Activated naive CD8-positive, alpha-beta T cell treated with anti-CD3 and anti-CD28 coated beads for 36 hours (primary cell): Measurements from ENCODE around the gene PDGFRB. TPM values are rescaled to one million over a fixed set of nuclear protein-coding genes. Genes with fewer than 3 reads are reported as not detected.

ENCODE experiments used
- DNase-seq: peaks from one replicate; pipeline ENCODE4 v3.0.0; 2021
- H3K27ac Mint-ChIP-seq: one replicate; pipeline ENCODE4 v1.8.0; 2022; ENCODE audit warnings: mild to moderate bottlenecking, moderate library complexity, mixed read lengths
- H3K27me3 Mint-ChIP-seq: one replicate; pipeline ENCODE4 v1.8.0; 2022; ENCODE audit warnings: mild to moderate bottlenecking, mixed read lengths
- H3K36me3 Mint-ChIP-seq: one replicate; pipeline ENCODE4 v1.8.0; 2021; ENCODE audit warnings: mild to moderate bottlenecking, mixed read lengths
- H3K4me1 Mint-ChIP-seq: one replicate; pipeline ENCODE4 v1.8.0; 2021; ENCODE audit warnings: mixed read lengths
- H3K4me3 Mint-ChIP-seq: one replicate; pipeline ENCODE4 v1.8.0; 2022; ENCODE audit warnings: mild to moderate bottlenecking, moderate library complexity, mixed read lengths
- H3K9me3 Mint-ChIP-seq: one replicate; pipeline ENCODE4 v1.8.0; 2022; ENCODE audit warnings: mixed read lengths
- total RNA-seq, 2 experiments: library from RNA; stranded (reverse); gene quantifications; one replicate each; pipeline ENCODE4 v1.2.3, GENCODE V29; 2021

Gene PDGFRB
- total RNA-seq = 1 to 10 TPM; 1.1 to 1.5 TPM

- Mint-ChIP-seq H3K27ac (no peak within 1 kb of the TSS), H3K27me3 (peaks cover 15% of the 10 kb centered on the region), H3K9me3 (no peaks in the 10 kb centered on the region), H3K36me3 (no peaks in the 10 kb centered on the region), H3K4me3 (peak within 1 kb of the TSS; percentile 88), H3K4me1 (peaks cover 7% of the 10 kb centered on the region)
- peak; percentile 63 for DNase-seq
These were observed at the start of gene PDGFRB for GRCh38 chr5:150155258-150156026. PDGFRB (minus strand) TSS chr5:150155845; CDS start chr5:150137047, 18,798 bp downstream.

GRCh38 chr5:150204590-150204960 lies 48.9 kb upstream of the PDGFRB start:
- Mint-ChIP-seq H3K4me3 (no peak overlapping the region), H3K4me1 (peaks cover 20% of the 10 kb centered on the region), H3K9me3 (no peaks in the 10 kb centered on the region), H3K36me3 (no peaks in the 10 kb centered on the region), H3K27ac (no peak overlapping the region), H3K27me3 (peaks cover 22% of the 10 kb centered on the region)
- no peak for DNase-seq

GRCh38 chr5:150203832-150204589 lies 48.4 kb upstream of the PDGFRB start:
- Mint-ChIP-seq H3K36me3 (no peaks in the 10 kb centered on the region), H3K4me3 (no peak overlapping the region), H3K27ac (no peak overlapping the region)

GRCh38 chr5:150202501-150202900 lies 46.9 kb upstream of the PDGFRB start:
- Mint-ChIP-seq H3K36me3 (no peaks in the 10 kb centered on the region), H3K9me3 (no peaks in the 10 kb centered on the region), H3K27ac (no peak overlapping the region), H3K4me1 (peaks cover 3% of the 10 kb centered on the region), H3K4me3 (no peak overlapping the region), H3K27me3 (peaks cover 10% of the 10 kb centered on the region)
- DNase-seq = no peak

More at GRCh38 chr5:150203832-150204589, 48.4 kb upstream of the PDGFRB start:
- H3K4me1 Mint-ChIP-seq = peaks cover 14% of the 10 kb centered on the region
- H3K27me3 Mint-ChIP-seq = peaks cover 22% of the 10 kb centered on the region
- no peak for DNase-seq
- no peaks in the 10 kb centered on the region for H3K9me3 Mint-ChIP-seq

GRCh38 chr5:150197476-150197875 lies 41.8 kb upstream of the PDGFRB start:
- no peak for DNase-seq
- Mint-ChIP-seq H3K36me3 (no peaks in the 10 kb centered on the region), H3K4me3 (no peak overlapping the region), H3K9me3 (no peaks in the 10 kb centered on the region), H3K27ac (no peak overlapping the region), H3K4me1 (no peaks in the 10 kb centered on the region), H3K27me3 (peaks cover 4% of the 10 kb centered on the region)

- DNase-seq = no peak
- no peaks in the 10 kb centered on the region for H3K4me1 Mint-ChIP-seq
- H3K36me3 Mint-ChIP-seq = no peaks in the 10 kb centered on the region
- no peaks in the 10 kb centered on the region for H3K9me3 Mint-ChIP-seq
- H3K4me3 Mint-ChIP-seq = no peak overlapping the region
- H3K27ac Mint-ChIP-seq = no peak overlapping the region
- peaks cover 4% of the 10 kb centered on the region for H3K27me3 Mint-ChIP-seq
These were observed 41.3 kb upstream of the PDGFRB start for GRCh38 chr5:150196986-150197385.

GRCh38 chr5:150196514-150196913 lies 40.9 kb upstream of the PDGFRB start:
- H3K27me3 Mint-ChIP-seq = peaks cover 7% of the 10 kb centered on the region
- H3K9me3 Mint-ChIP-seq = no peaks in the 10 kb centered on the region
- H3K36me3 Mint-ChIP-seq = no peaks in the 10 kb centered on the region
- H3K4me1 Mint-ChIP-seq = no peaks in the 10 kb centered on the region
- DNase-seq = no peak
- no peak overlapping the region for H3K4me3 Mint-ChIP-seq
- H3K27ac Mint-ChIP-seq = no peak overlapping the region

GRCh38 chr5:150195736-150196485 lies 40.3 kb upstream of the PDGFRB start:
- Mint-ChIP-seq H3K27ac (no peak overlapping the region), H3K27me3 (peaks cover 13% of the 10 kb centered on the region), H3K4me3 (no peak overlapping the region), H3K36me3 (no peaks in the 10 kb centered on the region), H3K4me1 (no peaks in the 10 kb centered on the region), H3K9me3 (no peaks in the 10 kb centered on the region)
- no peak for DNase-seq

- Mint-ChIP-seq H3K36me3 (no peaks in the 10 kb centered on the region), H3K4me1 (no peaks in the 10 kb centered on the region), H3K4me3 (no peak overlapping the region), H3K27ac (no peak overlapping the region), H3K27me3 (peaks cover 33% of the 10 kb centered on the region), H3K9me3 (no peaks in the 10 kb centered on the region)
- DNase-seq = no peak
These were observed 36.8 kb upstream of the PDGFRB start for GRCh38 chr5:150192462-150192861.

GRCh38 chr5:150190987-150191386 lies 35.3 kb upstream of the PDGFRB start:
- H3K9me3 Mint-ChIP-seq = no peaks in the 10 kb centered on the region
- no peaks in the 10 kb centered on the region for H3K36me3 Mint-ChIP-seq
- peaks cover 33% of the 10 kb centered on the region for H3K27me3 Mint-ChIP-seq
- no peak for DNase-seq
- H3K4me1 Mint-ChIP-seq = no peaks in the 10 kb centered on the region
- H3K4me3 Mint-ChIP-seq = no peak overlapping the region
- no peak overlapping the region for H3K27ac Mint-ChIP-seq

GRCh38 chr5:150190503-150190979 lies 34.9 kb upstream of the PDGFRB start:
- Mint-ChIP-seq H3K36me3 (no peaks in the 10 kb centered on the region), H3K9me3 (no peaks in the 10 kb centered on the region), H3K27me3 (peaks cover 33% of the 10 kb centered on the region), H3K4me1 (no peaks in the 10 kb centered on the region), H3K4me3 (no peak overlapping the region), H3K27ac (no peak overlapping the region)
- no peak for DNase-seq

GRCh38 chr5:150189728-150190502 lies 34.3 kb upstream of the PDGFRB start, which contains the start of gene SLC6A7:
SLC6A7 (plus strand) TSS chr5:150190062; CDS start chr5:150190328, 266 bp downstream.
- no peak within 1 kb of the TSS for H3K4me3 Mint-ChIP-seq
- H3K36me3 Mint-ChIP-seq = no peaks in the 10 kb centered on the region
- DNase-seq = no peak
- no peak within 1 kb of the TSS for H3K27ac Mint-ChIP-seq
- H3K9me3 Mint-ChIP-seq = no peaks in the 10 kb centered on the region
- H3K27me3 Mint-ChIP-seq = peaks cover 33% of the 10 kb centered on the region
- H3K4me1 Mint-ChIP-seq = no peaks in the 10 kb centered on the region

- no peak overlapping the region for H3K27ac Mint-ChIP-seq
- no peaks in the 10 kb centered on the region for H3K36me3 Mint-ChIP-seq
- no peaks in the 10 kb centered on the region for H3K9me3 Mint-ChIP-seq
- H3K4me3 Mint-ChIP-seq = no peak overlapping the region
- DNase-seq = no peak
- no peaks in the 10 kb centered on the region for H3K4me1 Mint-ChIP-seq
- H3K27me3 Mint-ChIP-seq = peaks cover 33% of the 10 kb centered on the region
These were observed 33.7 kb upstream of the PDGFRB start for GRCh38 chr5:150189326-150189725.

- H3K9me3 Mint-ChIP-seq = no peaks in the 10 kb centered on the region
- H3K36me3 Mint-ChIP-seq = no peaks in the 10 kb centered on the region
- no peak for DNase-seq
- no peak overlapping the region for H3K4me3 Mint-ChIP-seq
- no peaks in the 10 kb centered on the region for H3K4me1 Mint-ChIP-seq
- no peak overlapping the region for H3K27ac Mint-ChIP-seq
- H3K27me3 Mint-ChIP-seq = peaks cover 33% of the 10 kb centered on the region
These were observed 32.6 kb upstream of the PDGFRB start for GRCh38 chr5:150188146-150188842.
